DND-41 (cell line): ENCODE results near the gene RIT2.

Experiments
- ATAC-seq: fragments of 200-7000 bp; cut with Tn5 transposase; 3 replicates; pipeline ENCODE4 v1.9.1; 2021; ENCODE audit warnings: low read depth; ENCODE audit not compliant: insufficient read depth
- DNase-seq: peaks from one replicate; pipeline ENCODE4 v3.0.0-alpha.2; 2020
- H2AFZ ChIP-seq: 2 replicates; pipeline ENCODE4 v1.6.0; 2012; ENCODE audit warnings: low read depth, low read length
- H3K27ac ChIP-seq: 2 replicates; pipeline ENCODE4 v1.5.1; 2012; ENCODE audit warnings: low read length, inconsistent platforms
- H3K27me3 ChIP-seq: fragments of 200-600 bp; sonication (generic); 2 replicates; pipeline ENCODE4 v1.6.0; 2012; ENCODE audit warnings: low read length, mild to moderate bottlenecking, inconsistent platforms; ENCODE audit not compliant: insufficient read depth, poor library complexity
- H3K36me3 ChIP-seq: 2 replicates; pipeline ENCODE4 v1.5.1; 2012; ENCODE audit warnings: low read length, inconsistent platforms; ENCODE audit not compliant: insufficient read depth
- H3K4me1 ChIP-seq: 2 replicates; pipeline ENCODE4 v1.5.1; 2012; ENCODE audit warnings: mild to moderate bottlenecking, low read length; ENCODE audit not compliant: insufficient read depth
- H3K4me2 ChIP-seq: 2 replicates; pipeline ENCODE4 v1.6.0; 2012; ENCODE audit warnings: mild to moderate bottlenecking, moderate library complexity, low read length, inconsistent platforms; ENCODE audit not compliant: insufficient read depth
- H3K4me3 ChIP-seq, 2 experiments: fragments of 200-600 bp in 1 of 2; shearing (Covaris generic) in 1 of 2; 2 replicates each; pipeline ENCODE4 v1.5.1; 2012 to 2016; ENCODE audit warnings: inconsistent platforms in 2 of 2, low read length in 2 of 2, mild to moderate bottlenecking in 2 of 2, low read depth in 1 of 2, moderate library complexity in 1 of 2
- H3K79me2 ChIP-seq: 2 replicates; pipeline ENCODE4 v1.6.0; 2012; ENCODE audit warnings: low read length, inconsistent platforms; ENCODE audit not compliant: insufficient read depth
- H3K9ac ChIP-seq: 2 replicates; pipeline ENCODE4 v1.6.0; 2012; ENCODE audit warnings: low read depth, mild to moderate bottlenecking, inconsistent platforms, low read length, moderate library complexity
- H3K9me3 ChIP-seq: 2 replicates; pipeline ENCODE4 v1.5.1; 2012; ENCODE audit warnings: low read length, moderate library complexity, mild to moderate bottlenecking, inconsistent platforms; ENCODE audit not compliant: insufficient read depth, severe bottlenecking
- H4K20me1 ChIP-seq: 2 replicates; pipeline ENCODE4 v1.6.0; 2012; ENCODE audit warnings: low read length; ENCODE audit not compliant: insufficient read depth
- EZH2 ChIP-seq: IDR thresholded peaks from 3 replicates; pipeline ENCODE4 v1.6.1; 2012; ENCODE audit warnings: borderline replicate concordance, low read depth, mild to moderate bottlenecking, moderate library complexity, low read length, inconsistent platforms; ENCODE audit not compliant: severe bottlenecking
- TF ChIP-seq, protein P1 (sequence below): IDR thresholded peaks from 2 replicates; pipeline ENCODE4 v1.5.1; 2012; ENCODE audit warnings: borderline replicate concordance, low read length, moderate library complexity, mild to moderate bottlenecking; ENCODE audit not compliant: poor library complexity, severe bottlenecking; ENCODE audit errors: extremely low read depth

Gene RIT2

DNA sequence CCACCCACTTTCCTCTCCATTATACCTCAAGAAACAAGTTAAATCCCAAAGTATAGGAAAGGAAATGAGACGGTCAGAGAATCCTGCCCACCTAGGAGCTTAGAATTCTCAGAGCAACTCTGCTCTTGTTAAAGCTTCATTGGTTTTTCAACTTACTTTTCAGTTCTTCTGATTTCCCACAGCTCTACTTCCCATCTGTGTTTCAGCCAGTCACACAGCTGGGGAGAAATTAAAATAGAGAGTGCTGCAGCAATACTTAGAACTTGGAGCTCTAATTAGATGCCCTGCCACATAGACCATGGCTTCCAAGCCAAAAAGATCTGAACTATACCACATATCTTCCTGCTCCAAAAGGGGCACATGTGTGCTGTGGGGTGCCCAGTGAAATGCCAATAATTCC lies 166.7 kb downstream of the RIT2 start:
- no peak for ATAC-seq
- H3K36me3 ChIP-seq = no peaks in the 10 kb centered on the region
- H3K4me1 ChIP-seq = no peaks in the 10 kb centered on the region

DNA sequence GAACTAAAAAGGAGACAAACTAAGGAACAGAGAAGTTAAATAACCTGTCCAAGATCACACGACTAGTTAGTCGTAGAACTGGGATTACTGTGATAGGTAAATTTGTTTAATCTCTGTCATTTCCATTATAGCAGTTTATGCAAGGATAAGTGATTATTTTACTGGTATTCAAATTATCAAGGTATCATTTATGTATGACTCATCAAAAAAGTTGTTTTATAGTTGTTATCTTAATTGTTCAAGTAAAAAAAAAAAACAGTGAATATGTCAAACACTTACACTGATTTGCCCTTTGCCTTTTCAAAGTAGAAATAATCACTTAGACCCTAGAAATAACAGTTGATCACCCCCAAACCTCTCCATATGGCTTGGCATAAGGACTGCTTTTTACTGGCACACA lies 173.6 kb downstream of the RIT2 start:
- no peak overlapping the region for H3K4me2 ChIP-seq
- no peak for TF ChIP-seq EZH2
- TF ChIP-seq, protein P1, sequence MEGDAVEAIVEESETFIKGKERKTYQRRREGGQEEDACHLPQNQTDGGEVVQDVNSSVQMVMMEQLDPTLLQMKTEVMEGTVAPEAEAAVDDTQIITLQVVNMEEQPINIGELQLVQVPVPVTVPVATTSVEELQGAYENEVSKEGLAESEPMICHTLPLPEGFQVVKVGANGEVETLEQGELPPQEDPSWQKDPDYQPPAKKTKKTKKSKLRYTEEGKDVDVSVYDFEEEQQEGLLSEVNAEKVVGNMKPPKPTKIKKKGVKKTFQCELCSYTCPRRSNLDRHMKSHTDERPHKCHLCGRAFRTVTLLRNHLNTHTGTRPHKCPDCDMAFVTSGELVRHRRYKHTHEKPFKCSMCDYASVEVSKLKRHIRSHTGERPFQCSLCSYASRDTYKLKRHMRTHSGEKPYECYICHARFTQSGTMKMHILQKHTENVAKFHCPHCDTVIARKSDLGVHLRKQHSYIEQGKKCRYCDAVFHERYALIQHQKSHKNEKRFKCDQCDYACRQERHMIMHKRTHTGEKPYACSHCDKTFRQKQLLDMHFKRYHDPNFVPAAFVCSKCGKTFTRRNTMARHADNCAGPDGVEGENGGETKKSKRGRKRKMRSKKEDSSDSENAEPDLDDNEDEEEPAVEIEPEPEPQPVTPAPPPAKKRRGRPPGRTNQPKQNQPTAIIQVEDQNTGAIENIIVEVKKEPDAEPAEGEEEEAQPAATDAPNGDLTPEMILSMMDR = no peak
- no peaks in the 10 kb centered on the region for H3K27me3 ChIP-seq
- no peak overlapping the region for H3K27ac ChIP-seq
- H3K9me3 ChIP-seq = no peaks in the 10 kb centered on the region
- no peak overlapping the region for H3K4me3 ChIP-seq
- H3K4me1 ChIP-seq = no peaks in the 10 kb centered on the region
- H3K79me2 ChIP-seq = no peaks in the 10 kb centered on the region
- no peak for ATAC-seq
- no peak for DNase-seq
- no peaks in the 10 kb centered on the region for H3K36me3 ChIP-seq
- no peak overlapping the region for H3K9ac ChIP-seq
- H4K20me1 ChIP-seq = no peaks in the 10 kb centered on the region
- H2AFZ ChIP-seq = no peak overlapping the region

More for the DNA sequence above, 166.7 kb downstream of the RIT2 start:
- Histone ChIP-seq H2AFZ (no peak overlapping the region), H3K9ac (no peak overlapping the region), H3K4me3 (no peak overlapping the region), H3K9me3 (no peaks in the 10 kb centered on the region), H3K27me3 (no peaks in the 10 kb centered on the region), H3K27ac (no peak overlapping the region), H3K79me2 (no peaks in the 10 kb centered on the region), H3K4me2 (no peak overlapping the region), H4K20me1 (no peaks in the 10 kb centered on the region)
- DNase-seq = no peak
- TF ChIP-seq, protein P1 = no peak
- TF ChIP-seq EZH2 = no peak

DNA sequence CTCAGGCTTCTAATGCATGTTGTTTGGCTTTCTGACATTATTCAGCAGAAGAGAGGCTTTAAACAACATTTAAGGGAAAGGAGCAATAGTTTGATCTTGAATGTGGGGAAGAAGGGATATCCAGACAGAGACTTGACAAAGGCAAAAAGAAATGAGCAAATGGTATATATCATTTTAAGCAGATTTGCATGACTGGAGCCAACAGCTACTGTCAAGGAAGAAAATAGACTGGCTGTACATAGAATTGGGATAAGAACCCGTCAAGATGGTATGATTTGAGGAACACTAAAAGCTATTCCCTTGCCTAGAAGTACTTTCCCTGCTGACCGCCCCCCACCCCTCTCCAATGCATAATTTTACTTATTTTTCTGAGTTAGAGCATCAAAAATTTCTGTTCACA lies 174.5 kb downstream of the RIT2 start:
- DNase-seq (no peak), ATAC-seq (no peak)
- Histone ChIP-seq H3K9me3 (no peaks in the 10 kb centered on the region), H3K4me1 (no peaks in the 10 kb centered on the region), H4K20me1 (no peaks in the 10 kb centered on the region), H3K27ac (no peak overlapping the region), H3K27me3 (no peaks in the 10 kb centered on the region), H2AFZ (no peak overlapping the region), H3K4me2 (no peak overlapping the region), H3K4me3 (no peak overlapping the region), H3K9ac (no peak overlapping the region), H3K79me2 (no peaks in the 10 kb centered on the region), H3K36me3 (no peaks in the 10 kb centered on the region)
- TF ChIP-seq EZH2 = no peak
- TF ChIP-seq, protein P1 = no peak

DNA sequence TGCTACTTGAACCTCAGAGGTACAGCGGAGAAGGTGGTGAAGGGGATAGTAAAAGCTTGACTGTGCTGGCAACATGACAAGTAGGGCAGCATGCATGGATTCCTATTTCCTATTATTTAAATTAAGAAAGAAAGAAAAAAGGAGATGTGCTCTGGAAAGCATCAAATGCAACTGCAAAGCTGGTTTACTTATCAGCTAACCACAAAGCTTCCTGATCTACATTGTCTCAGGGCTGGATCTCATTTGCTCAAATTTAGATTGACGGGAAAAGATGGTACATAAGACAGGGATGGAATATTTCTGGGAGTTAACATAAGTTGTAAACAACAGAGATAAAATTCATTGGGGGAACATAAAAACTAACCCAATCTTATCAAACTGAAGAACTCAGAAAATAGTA lies 178.0 kb downstream of the RIT2 start:
- no peak overlapping the region for H3K4me2 ChIP-seq
- no peaks in the 10 kb centered on the region for H3K9me3 ChIP-seq
- TF ChIP-seq EZH2 = no peak
- TF ChIP-seq, protein P1 = no peak
- H3K27ac ChIP-seq = no peak overlapping the region
- no peaks in the 10 kb centered on the region for H3K27me3 ChIP-seq
- H3K79me2 ChIP-seq = no peaks in the 10 kb centered on the region
- no peak for ATAC-seq
- H3K9ac ChIP-seq = no peak overlapping the region
- H3K4me1 ChIP-seq = no peaks in the 10 kb centered on the region
- H2AFZ ChIP-seq = no peak overlapping the region
- H4K20me1 ChIP-seq = no peaks in the 10 kb centered on the region
- DNase-seq = no peak
- H3K36me3 ChIP-seq = no peaks in the 10 kb centered on the region
- H3K4me3 ChIP-seq = no peak overlapping the region
